Measurements from ENCODE around the gene OLFML1. TPM values are rescaled to one million over a fixed set of nuclear protein-coding genes. Genes with fewer than 3 reads are reported as not detected.

The OLFML1 gene
- total RNA-seq, 1 experiment from 2014 or later: not detected

DNA sequence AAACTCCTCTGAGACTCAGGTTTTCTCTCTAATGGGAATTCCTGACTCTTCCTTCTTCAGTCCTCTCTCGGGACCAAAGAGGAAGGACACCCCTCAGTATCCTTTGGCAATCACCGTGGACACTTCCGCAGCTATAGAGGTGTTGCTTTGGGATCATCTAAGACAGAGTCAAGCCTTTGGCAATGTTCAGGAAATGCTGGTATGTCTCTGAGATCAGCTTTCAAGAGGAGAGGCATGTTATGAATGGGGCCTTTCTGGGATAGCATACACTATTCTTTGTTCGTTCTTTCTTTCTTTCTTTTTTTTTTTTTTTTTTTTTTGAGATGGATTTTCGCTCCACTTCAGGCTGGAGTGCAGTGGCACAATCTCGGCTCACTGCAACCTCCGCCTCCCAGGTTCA, 14.2 kb upstream of the OLFML1 start:
- no peak for DNase-seq
- POLR2A ChIA-PET (ENCODE audit: unreplicated experiment): no interaction called here
- intact Hi-C loops (cut with micrococcal nuclease): no loop called here

DNA sequence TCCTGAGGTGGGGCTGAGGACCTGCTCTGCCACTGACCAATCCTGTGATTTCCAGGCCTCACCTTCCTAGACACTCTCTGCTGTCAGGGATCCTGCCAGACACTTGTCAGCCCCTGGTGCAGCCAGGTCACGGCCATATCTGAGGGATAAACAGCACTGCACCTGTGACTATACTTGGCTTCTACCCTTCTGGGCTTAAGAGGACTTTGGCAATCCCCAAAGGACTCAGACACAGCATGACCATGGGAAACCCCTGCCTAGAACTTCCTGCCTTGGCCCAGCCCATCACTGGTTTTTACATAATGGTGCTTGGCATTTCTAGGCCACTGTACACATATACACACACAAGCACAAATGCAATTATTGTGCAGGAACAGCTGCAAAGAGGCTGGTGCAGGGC, 11.6 kb upstream of the OLFML1 start:
- no peak overlapping the region for H2AFZ ChIP-seq (ENCODE audit: low read length)
- CTCF ChIA-PET: no interaction called here
- no peak overlapping the region for H3K9ac ChIP-seq (ENCODE audit: low read length)
- no peak overlapping the region for H3K4me3 ChIP-seq (ENCODE audit: low read length)
- no peaks in the 10 kb centered on the region for H3K79me2 ChIP-seq (ENCODE audit: low read length)
- intact Hi-C loops (cut with micrococcal nuclease): no loop called here
- DNase-seq: no peak
- H3K4me1 ChIP-seq (ENCODE audit: insufficient read depth, low read length): no peaks in the 10 kb centered on the region
- H4K20me1 ChIP-seq (ENCODE audit: low read length): no peaks in the 10 kb centered on the region
- H3K27me3 ChIP-seq (ENCODE audit: low read length): no peaks in the 10 kb centered on the region; the same call in 1 of the 2 replicates
- BruUV-seq (replicated peaks): no TSS peak
- no peaks in the 10 kb centered on the region for H3K9me3 ChIP-seq (ENCODE audit: low read length)
- H3K36me3 ChIP-seq (ENCODE audit: low read depth, low read length): no peaks in the 10 kb centered on the region
- no peak overlapping the region for H3K4me2 ChIP-seq (ENCODE audit: low read length)
- no peak overlapping the region for H3K27ac ChIP-seq (ENCODE audit: low read length)
- no peak for ATAC-seq
- POLR2A ChIA-PET (ENCODE audit: unreplicated experiment): no interaction called here
- TF ChIP-seq EZH2 (IDR thresholded peaks at IDR 0.05; ENCODE audit: low read length, unreplicated experiment) (no peak), EZH2phosphoT487 (IDR thresholded peaks at IDR 0.05; ENCODE audit: borderline replicate concordance, low read length) (no peak)
- TF ChIP-seq, protein P1, sequence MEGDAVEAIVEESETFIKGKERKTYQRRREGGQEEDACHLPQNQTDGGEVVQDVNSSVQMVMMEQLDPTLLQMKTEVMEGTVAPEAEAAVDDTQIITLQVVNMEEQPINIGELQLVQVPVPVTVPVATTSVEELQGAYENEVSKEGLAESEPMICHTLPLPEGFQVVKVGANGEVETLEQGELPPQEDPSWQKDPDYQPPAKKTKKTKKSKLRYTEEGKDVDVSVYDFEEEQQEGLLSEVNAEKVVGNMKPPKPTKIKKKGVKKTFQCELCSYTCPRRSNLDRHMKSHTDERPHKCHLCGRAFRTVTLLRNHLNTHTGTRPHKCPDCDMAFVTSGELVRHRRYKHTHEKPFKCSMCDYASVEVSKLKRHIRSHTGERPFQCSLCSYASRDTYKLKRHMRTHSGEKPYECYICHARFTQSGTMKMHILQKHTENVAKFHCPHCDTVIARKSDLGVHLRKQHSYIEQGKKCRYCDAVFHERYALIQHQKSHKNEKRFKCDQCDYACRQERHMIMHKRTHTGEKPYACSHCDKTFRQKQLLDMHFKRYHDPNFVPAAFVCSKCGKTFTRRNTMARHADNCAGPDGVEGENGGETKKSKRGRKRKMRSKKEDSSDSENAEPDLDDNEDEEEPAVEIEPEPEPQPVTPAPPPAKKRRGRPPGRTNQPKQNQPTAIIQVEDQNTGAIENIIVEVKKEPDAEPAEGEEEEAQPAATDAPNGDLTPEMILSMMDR (conservative IDR thresholded peaks at IDR 0.05; ENCODE audit: low read depth, low read length): no peak
- H3K9me2 ChIP-seq (replicated peaks; ENCODE audit: low read length): no peaks in the 10 kb centered on the region
- H3F3A ChIP-seq (ENCODE audit: low read length, unreplicated experiment): no peaks in the 10 kb centered on the region

More for the DNA sequence above, 14.2 kb upstream of the OLFML1 start:
- H3K9me3 ChIP-seq (ENCODE audit: low read length): no peaks in the 10 kb centered on the region
- BruUV-seq (replicated peaks): no TSS peak
- H3K79me2 ChIP-seq (ENCODE audit: low read length): no peaks in the 10 kb centered on the region
- no peak overlapping the region for H3K4me2 ChIP-seq (ENCODE audit: low read length)
- no peak overlapping the region for H3K27ac ChIP-seq (ENCODE audit: low read length)
- CTCF ChIA-PET: no interaction called here
- no peaks in the 10 kb centered on the region for H3K4me1 ChIP-seq (ENCODE audit: insufficient read depth, low read length)
- TF ChIP-seq EZH2 (IDR thresholded peaks at IDR 0.05; ENCODE audit: low read length, unreplicated experiment) (no peak), EZH2phosphoT487 (IDR thresholded peaks at IDR 0.05; ENCODE audit: borderline replicate concordance, low read length) (no peak)
- TF ChIP-seq, protein P1 (conservative IDR thresholded peaks at IDR 0.05; ENCODE audit: low read depth, low read length): no peak
- H3K9ac ChIP-seq (ENCODE audit: low read length): no peak overlapping the region
- ATAC-seq: no peak
- H3K4me3 ChIP-seq (ENCODE audit: low read length): no peak overlapping the region
- no peaks in the 10 kb centered on the region for H3K36me3 ChIP-seq (ENCODE audit: low read depth, low read length)
- H3F3A ChIP-seq (ENCODE audit: low read length, unreplicated experiment): no peaks in the 10 kb centered on the region
- H3K9me2 ChIP-seq (replicated peaks; ENCODE audit: low read length): no peaks in the 10 kb centered on the region
- no peak overlapping the region for H2AFZ ChIP-seq (ENCODE audit: low read length)
- no peaks in the 10 kb centered on the region for H3K27me3 ChIP-seq (ENCODE audit: low read length)
- H4K20me1 ChIP-seq (ENCODE audit: low read length): no peaks in the 10 kb centered on the region

DNA sequence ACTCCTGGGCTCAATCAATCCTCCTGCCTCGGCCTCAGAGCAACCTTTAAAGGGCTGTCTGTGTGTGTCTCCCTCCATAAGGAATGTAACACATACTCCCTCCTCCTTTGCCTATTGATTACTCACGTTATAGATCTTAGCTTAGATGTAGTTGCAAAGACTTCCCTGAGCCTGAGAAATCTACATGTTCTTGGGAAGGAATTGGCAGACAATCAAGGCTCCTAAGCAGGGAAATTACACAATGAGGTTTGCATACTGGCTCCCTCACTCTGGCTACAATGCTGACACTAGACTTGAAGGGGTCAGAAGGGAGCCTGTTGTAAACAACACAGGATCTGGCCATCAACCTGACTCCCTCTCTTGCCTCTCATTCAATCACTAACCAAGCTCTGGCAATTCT, 5.2 kb upstream of the OLFML1 start:
- peaks cover 34% of the 10 kb centered on the region for H3K27me3 ChIP-seq (ENCODE audit: low read length)
- no peaks in the 10 kb centered on the region for H3K9me3 ChIP-seq (ENCODE audit: low read length)
- H3F3A ChIP-seq (ENCODE audit: low read length, unreplicated experiment): no peaks in the 10 kb centered on the region
- no peak overlapping the region for H3K9ac ChIP-seq (ENCODE audit: low read length)
- no peaks in the 10 kb centered on the region for H3K36me3 ChIP-seq (ENCODE audit: low read depth, low read length)
- intact Hi-C loops (cut with micrococcal nuclease): no loop called here
- no peak overlapping the region for H3K4me2 ChIP-seq (ENCODE audit: low read length)
- TF ChIP-seq, protein P1 (conservative IDR thresholded peaks at IDR 0.05; ENCODE audit: low read depth, low read length): no peak
- TF ChIP-seq EZH2phosphoT487 (IDR thresholded peaks at IDR 0.05; ENCODE audit: borderline replicate concordance, low read length) (no peak), EZH2 (IDR thresholded peaks at IDR 0.05; ENCODE audit: low read length, unreplicated experiment) (no peak)
- no peaks in the 10 kb centered on the region for H4K20me1 ChIP-seq (ENCODE audit: low read length)
- H3K9me2 ChIP-seq (replicated peaks; ENCODE audit: low read length): no peaks in the 10 kb centered on the region
- BruUV-seq (replicated peaks): no TSS peak
- no peak overlapping the region for H3K4me3 ChIP-seq (ENCODE audit: low read length)
- DNase-seq (no peak), ATAC-seq (no peak)
- no peak overlapping the region for H2AFZ ChIP-seq (ENCODE audit: low read length)
- H3K4me1 ChIP-seq (ENCODE audit: insufficient read depth, low read length): no peaks in the 10 kb centered on the region
- no peak overlapping the region for H3K27ac ChIP-seq (ENCODE audit: low read length)
- CTCF ChIA-PET: no interaction called here
- no peaks in the 10 kb centered on the region for H3K79me2 ChIP-seq (ENCODE audit: low read length)
- POLR2A ChIA-PET (ENCODE audit: unreplicated experiment): no interaction called here
